Fibroblast of lung (primary cell): ENCODE measurements around the gene RPS6KL1.
A peak's percentile ranks its signal among the peaks of the same experiment; 100 is the strongest.

Source experiments
- EZH2 ChIP-seq: IDR thresholded peaks from 2 replicates; pipeline ENCODE4 v1.5.1; 2012; ENCODE audit warnings: low read length, control low read depth, mild to moderate bottlenecking; ENCODE audit errors: missing control alignments
- TF ChIP-seq, protein P1 (sequence below), 2 donors: IDR thresholded peaks in 1 of 2; conservative IDR thresholded peaks in 1 of 2; 1 replicate in 1 of 2; 2 replicates in 1 of 2; pipeline ENCODE4 v1.5.1; 2011 to 2012; ENCODE audit warnings: low read length in 2 of 2, control low read depth in 1 of 2, inconsistent platforms in 1 of 2, low read depth in 1 of 2, mild to moderate bottlenecking in 1 of 2

DNA sequence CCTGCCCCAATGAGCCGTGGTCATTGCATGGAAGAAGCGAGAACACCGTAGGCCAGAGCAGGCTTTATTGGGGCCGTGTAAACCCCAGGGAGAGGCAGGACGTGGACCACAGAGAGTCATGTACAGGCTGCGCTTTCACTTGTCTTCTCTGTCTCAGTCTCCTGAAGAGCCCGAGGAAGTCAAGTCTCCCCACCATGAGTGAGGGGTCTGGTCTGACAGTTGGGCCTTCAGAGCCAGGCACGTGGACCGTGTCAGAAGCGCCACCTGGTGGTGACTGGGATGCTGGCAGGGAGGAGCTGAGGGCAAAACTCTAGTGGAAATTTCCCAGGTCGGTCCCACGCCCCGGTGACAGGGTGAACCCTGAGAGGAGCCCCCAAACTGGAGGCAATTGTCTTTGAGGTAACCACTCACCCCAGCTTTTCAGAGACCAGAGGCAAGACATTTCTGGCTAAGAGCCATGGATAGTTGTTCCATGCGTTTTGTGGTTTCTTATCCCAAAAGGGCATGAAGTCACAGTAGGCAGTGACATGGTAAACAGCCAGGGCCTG lies 17.4 kb downstream of the RPS6KL1 start:
- TF ChIP-seq, protein P1, sequence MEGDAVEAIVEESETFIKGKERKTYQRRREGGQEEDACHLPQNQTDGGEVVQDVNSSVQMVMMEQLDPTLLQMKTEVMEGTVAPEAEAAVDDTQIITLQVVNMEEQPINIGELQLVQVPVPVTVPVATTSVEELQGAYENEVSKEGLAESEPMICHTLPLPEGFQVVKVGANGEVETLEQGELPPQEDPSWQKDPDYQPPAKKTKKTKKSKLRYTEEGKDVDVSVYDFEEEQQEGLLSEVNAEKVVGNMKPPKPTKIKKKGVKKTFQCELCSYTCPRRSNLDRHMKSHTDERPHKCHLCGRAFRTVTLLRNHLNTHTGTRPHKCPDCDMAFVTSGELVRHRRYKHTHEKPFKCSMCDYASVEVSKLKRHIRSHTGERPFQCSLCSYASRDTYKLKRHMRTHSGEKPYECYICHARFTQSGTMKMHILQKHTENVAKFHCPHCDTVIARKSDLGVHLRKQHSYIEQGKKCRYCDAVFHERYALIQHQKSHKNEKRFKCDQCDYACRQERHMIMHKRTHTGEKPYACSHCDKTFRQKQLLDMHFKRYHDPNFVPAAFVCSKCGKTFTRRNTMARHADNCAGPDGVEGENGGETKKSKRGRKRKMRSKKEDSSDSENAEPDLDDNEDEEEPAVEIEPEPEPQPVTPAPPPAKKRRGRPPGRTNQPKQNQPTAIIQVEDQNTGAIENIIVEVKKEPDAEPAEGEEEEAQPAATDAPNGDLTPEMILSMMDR (conservative IDR thresholded peaks at IDR 0.05 in 1 of 2, IDR thresholded peaks at IDR 0.05 in 1 of 2; ENCODE audit: low read depth in 1 of 2, low read length in 2 of 2) = peak; percentile 91 to 98
- no peak for TF ChIP-seq EZH2
